GM12865 (cell line): ENCODE data around the gene DNAH9.

Experiments used
- DNase-seq: peaks from one replicate; pipeline ENCODE4 v3.0.0; 2010; ENCODE audit warnings: low read depth
- H3K4me3 ChIP-seq: 2 replicates; pipeline ENCODE4 v1.5.1; 2011; ENCODE audit warnings: mild to moderate bottlenecking, low read depth, low read length, control low read depth
- TF ChIP-seq, protein P1 (sequence below): IDR thresholded peaks from 2 replicates; pipeline ENCODE4 v1.5.1; 2011; ENCODE audit warnings: low read length, control low read depth, low read depth, inconsistent platforms; ENCODE audit not compliant: insufficient read depth; ENCODE audit errors: missing control alignments

Gene DNAH9

DNA sequence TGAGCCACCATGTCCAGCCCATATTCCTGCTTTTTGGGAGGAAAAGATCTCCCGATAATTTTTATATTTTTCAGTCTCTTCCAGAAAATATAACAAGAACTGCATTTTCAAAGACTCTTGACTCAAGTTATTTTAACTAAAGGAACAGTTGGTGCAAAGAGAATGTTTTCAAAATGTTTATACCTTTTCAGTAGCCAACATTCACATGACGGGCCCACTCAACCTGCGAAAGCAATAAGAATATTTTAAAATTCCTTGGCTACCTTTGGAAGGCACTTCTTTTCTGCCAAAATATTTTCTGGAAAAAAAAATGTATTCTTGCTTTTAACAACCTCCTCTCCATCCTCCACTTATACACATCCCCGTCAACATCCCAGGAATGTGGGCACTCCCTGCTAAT, 258.7 kb downstream of the DNAH9 start:
- no peak overlapping the region for H3K4me3 ChIP-seq
- DNase-seq = no peak
- TF ChIP-seq, protein P1, sequence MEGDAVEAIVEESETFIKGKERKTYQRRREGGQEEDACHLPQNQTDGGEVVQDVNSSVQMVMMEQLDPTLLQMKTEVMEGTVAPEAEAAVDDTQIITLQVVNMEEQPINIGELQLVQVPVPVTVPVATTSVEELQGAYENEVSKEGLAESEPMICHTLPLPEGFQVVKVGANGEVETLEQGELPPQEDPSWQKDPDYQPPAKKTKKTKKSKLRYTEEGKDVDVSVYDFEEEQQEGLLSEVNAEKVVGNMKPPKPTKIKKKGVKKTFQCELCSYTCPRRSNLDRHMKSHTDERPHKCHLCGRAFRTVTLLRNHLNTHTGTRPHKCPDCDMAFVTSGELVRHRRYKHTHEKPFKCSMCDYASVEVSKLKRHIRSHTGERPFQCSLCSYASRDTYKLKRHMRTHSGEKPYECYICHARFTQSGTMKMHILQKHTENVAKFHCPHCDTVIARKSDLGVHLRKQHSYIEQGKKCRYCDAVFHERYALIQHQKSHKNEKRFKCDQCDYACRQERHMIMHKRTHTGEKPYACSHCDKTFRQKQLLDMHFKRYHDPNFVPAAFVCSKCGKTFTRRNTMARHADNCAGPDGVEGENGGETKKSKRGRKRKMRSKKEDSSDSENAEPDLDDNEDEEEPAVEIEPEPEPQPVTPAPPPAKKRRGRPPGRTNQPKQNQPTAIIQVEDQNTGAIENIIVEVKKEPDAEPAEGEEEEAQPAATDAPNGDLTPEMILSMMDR = no peak

DNA sequence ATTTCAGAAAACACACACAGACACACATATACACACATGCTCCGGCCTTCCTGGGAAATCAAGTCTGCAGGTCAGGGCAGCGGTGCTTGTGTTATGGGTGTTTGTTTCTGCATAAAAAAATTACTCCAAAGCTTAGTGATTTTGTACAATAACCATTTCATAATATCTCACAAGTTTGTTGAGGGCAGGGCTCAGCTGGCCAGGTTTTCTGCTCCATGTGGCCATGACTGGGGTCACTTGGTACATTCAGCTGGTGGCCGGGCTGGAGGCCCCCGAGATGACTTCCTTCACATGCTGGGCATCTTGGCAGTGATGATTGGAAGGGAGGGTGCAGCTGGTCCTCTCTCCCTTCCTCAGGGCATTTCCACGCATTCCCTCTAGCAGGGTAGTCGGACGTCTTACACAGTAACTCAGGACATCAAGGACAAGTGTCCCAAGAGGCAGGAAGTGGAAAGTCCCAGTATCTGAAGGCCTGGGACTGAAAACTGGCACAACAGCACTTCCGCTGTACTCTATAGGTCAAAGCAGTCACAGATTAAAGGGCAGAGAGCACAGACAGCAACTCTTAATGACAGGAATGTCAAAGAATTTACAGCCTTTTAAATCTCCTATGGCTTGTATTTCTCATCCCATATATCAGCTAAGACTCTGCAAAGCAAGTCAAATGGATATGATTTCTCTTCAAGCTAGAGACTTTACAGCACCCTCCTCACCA, 271.6 kb downstream of the DNAH9 start:
- H3K4me3 ChIP-seq = no peak overlapping the region
- DNase-seq = no peak
- TF ChIP-seq, protein P1 = no peak

DNA sequence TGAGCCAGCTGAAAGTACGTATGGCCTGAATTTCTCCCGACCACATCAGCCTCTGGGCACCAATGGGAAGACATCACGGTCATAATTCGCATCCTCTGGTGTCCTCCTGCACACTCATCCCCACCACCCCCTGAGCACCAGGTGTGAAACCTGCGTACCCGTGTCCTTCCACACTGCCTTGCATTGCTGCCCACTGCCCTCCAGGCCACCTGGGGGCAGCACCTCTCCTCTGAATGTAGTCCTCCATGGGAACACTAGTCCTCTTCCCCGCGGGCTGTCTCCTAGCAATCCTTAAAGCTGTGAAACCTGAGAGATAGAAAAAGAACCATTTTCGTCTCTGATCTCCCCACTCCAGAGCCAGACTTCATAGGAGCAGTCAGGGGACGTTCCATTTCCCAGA, 273.5 kb downstream of the DNAH9 start:
- DNase-seq = no peak
- TF ChIP-seq, protein P1 = no peak
- H3K4me3 ChIP-seq = no peak overlapping the region

DNA sequence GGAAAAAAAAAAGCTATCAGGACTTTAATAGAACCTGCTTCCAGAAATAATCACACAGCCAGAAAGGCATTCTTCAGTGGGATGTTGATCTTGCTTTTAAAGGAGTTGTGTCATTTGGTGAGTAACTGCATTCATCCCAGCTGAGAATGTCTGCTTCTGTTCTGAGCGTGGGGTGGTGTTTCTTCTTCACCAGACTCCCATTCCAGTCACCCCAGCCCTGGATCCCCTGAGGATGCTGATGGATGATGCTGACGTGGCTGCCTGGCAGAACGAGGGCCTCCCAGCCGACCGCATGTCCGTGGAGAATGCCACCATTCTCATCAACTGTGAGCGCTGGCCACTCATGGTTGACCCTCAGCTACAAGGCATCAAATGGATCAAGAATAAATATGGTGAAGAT, 276.5 kb downstream of the DNAH9 start:
- TF ChIP-seq, protein P1 = no peak
- no peak for DNase-seq
- no peak overlapping the region for H3K4me3 ChIP-seq

DNA sequence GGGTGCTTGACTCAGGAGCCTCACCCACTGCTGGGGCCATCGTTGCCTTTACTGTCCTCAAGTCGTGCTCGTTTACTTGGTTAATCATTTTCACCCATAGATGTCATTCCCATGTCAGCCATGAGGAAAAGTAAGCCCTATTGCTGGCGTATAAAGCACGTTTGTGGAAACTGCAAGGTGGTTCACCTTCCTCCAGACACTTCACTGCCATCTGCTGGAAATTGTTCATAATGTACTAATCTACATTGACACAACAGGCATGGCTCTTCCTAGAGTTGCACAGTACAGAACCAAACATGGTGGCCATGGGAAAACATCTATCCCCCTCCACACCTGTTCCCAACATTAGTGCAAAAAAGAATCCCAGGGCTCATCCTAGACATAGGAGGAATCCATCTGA, 282.4 kb downstream of the DNAH9 start:
- TF ChIP-seq, protein P1 = peak; percentile 33
- no peak overlapping the region for H3K4me3 ChIP-seq
- peak; percentile 63 for DNase-seq

DNA sequence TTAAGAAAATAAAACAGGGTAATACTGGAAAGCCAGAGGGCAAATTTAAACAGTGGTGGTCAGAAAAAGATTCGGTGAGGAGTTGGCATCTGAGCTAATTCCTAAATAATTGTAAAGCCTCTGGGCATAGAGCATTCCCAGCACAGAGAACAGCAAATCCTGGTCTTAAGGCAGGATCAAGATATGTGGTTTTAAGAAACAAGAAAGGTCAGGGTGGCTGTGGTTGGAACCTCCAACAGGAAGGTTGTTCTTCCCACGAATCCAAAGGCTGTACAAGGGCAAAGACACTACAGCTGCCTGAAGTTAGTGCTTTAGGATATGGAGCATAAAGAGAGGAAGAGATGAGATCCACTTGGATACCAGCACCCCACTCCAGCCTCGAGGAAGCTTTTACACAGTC, 284.4 kb downstream of the DNAH9 start:
- DNase-seq = no peak
- TF ChIP-seq, protein P1 = no peak
- no peak overlapping the region for H3K4me3 ChIP-seq

DNA sequence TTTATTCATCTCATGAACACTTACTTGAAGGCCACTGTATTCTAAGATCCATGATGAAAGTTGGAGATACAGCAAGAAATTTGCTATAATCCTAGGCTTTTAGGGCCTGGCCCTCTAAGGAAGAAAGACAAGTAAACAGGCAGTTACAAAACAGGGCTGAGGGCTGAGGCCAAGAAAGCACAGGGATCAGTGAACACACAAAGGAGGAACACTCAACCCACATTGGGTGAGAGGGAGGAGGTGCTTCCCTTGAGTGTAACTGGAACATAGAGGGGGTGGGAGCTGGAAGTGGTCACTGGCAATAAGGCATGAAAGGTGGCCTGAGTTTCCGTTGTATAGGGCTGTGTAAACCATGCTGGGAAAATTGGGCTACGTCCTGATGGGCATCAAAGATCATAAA, 286.8 kb downstream of the DNAH9 start:
- TF ChIP-seq, protein P1 = no peak
- no peak for DNase-seq
- H3K4me3 ChIP-seq = no peak overlapping the region
